Activated T-cell treated with anti-CD3 and anti-CD28 coated beads, Interleukin-2, amount 50 U/mL, for 1 hour (primary cell): ENCODE results near the gene COL27A1.
"Not testable (repeated sequence)": the region's sequence is repeated elsewhere in the genome, so short reads cannot be mapped to it uniquely, and the experiment has no call there.

Experiments used
- DNase-seq: peaks from one replicate; pipeline ENCODE4 v3.0.0-alpha.2; 2020

The COL27A1 gene

DNA sequence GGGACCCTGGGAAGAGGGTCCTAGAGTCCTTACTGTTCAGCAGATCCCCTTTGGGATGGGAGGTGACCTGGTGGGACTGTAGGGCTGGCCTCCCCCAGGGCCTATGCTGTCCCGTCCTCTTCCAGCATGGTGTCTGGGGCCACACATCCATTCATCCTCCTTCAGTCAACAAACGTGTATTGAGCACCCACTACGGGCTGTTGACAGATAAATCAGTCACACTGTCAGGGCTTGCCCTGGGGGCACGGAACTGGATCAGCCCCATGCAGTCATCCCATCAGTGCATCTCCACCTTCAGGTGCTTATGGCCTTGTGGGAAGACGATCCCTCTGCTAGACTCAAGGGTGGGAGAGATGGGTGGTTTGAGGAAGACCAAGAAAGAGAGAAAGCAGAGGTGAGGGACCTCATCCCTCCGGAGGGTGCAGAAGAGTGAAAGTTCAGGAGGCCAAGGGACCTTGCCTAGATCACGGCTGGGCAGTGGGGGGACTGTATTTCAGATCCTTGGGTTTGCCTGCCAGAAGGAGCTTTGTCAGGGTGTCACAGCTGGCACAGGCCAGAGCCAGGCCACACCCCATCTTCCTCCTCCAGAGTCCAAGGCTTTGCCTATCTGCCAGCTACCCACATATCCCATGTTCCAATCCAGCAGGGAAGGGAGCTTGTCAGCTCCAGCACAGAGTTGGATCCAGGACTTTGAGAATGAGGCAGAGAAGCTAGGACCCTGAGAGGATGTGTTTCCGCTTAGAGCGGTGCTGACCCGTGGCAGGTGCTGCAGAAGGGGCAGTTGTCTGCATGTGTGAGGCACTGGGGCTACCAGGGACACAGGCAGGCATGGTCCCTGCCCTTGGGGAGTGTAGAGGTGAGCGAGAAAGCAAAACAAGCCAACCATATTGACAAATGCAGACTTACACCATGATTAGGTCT lies 30.5 kb downstream of the COL27A1 start:
- DNase-seq = no peak

DNA sequence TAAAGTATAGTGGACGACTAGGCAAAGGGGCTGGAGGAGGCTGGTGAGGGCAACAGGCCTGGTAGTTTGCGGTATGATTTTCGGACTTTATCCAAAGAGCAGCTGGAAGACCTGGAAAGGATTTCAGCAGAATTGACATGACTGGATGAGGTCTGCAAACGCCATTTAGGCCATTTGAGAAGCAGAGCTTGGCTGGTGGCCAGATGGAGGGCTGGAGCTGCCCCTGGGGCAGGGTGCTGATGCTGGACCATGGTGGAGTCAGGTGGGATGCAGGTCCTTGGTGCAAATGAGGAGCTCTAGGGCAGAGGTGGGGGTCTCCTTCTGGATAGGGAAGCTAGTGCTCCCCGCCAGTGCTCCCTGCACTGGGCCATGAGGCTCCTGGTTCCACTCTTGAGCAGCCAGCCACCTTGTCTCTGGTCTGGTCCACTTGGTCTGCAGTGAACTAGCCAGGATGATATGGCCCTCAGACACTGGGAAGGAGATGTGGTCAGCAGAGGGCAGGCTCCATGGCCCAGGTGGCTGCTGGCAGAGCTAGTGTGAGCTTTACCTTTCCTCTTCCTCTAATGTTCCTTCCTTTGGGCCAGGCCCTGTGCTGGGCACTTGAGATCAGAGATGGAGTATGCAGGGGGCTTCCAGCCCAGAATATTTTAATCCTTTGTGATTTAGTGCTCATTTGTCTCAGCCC lies 31.4 kb downstream of the COL27A1 start:
- DNase-seq = no peak

DNA sequence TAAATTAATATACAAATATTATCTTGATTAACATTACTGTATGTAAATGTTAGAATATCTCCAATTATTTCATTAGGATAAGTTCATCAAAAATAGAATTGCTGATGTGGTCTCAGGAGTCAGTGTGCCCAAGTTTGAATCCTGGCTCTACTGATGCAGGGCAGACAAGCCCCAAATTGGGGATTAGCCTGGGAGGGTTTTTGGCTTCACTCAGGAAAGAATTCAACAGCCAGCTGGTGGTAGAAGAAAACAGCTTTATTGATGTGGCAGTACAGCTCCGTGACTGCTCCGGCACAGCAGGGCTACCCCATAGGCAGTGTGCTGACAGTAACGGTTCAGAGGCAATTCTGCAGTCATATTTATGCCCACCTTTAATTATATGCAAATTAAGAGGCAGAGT lies 32.5 kb downstream of the COL27A1 start:
- no peak for DNase-seq

DNA sequence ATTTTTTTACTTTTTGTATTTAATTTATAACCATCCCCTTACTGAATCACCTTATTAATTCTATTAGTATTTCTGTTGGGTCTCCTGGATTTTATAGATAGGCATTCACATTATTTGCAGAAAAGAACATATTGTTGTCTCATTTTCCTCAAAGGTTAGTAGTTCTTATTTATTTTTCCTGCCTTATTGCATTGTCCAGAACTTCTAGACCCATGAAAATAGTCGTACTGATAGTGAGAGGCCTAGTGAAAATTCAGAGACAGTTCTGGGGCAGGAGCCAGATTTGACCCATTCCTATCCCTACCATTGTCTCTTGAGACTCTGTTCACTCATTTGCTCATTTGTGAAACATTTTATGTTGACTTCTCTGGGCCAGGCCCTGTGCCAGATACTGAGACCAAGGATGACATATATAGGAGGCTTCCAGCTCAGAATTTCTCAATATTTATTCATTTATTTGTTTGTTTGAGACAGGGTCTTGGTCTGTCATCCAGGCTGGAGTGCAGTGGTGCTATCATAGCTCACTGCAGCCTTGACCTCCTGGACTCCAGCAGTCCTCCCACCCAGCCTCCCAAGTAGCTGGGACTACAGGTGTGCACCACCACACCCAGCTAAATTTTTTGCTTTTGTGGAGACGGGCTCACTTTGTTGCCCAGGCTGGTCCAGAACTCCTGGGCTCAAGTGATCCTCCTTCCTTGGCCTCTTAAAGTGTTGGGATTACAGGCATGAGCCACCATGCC lies 34.7 kb downstream of the COL27A1 start:
- no peak for DNase-seq

DNA sequence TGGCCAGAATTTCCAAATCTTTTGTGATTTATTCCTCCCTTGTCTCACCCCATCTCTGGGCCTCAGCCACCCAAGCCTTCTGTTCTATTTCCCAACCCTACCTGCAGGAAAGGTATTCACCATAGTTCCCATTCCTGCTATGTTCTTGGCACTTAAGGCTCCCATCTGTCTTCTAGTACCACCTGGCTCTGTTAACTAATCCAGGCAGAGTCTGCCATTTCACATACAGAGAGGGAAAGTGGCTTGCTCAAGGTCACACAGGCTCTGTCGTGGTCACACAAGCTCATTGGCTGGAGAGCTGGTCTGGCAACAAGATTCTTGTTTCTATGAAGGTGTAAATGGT lies 35.2 kb downstream of the COL27A1 start:
- no peak for DNase-seq

DNA sequence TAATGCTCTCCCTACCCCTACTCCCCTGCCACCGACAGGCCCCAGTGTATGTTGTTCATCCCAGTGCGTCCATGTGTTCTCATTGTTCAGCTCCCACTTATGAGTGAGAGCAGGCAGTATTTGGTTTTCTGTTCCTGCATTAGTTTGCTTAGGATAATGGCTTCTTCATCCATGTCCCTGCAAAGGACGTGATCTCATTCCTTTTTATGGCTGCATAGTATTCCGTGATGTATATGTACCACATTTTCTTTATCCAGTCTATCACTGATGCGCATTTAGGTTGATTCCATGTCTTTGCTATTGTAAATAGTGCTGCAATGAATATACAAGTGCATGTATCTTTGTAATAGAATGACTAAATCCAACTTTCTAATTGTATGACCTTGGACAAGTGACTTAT lies 36.1 kb downstream of the COL27A1 start:
- DNase-seq = not testable (repeated sequence)

DNA sequence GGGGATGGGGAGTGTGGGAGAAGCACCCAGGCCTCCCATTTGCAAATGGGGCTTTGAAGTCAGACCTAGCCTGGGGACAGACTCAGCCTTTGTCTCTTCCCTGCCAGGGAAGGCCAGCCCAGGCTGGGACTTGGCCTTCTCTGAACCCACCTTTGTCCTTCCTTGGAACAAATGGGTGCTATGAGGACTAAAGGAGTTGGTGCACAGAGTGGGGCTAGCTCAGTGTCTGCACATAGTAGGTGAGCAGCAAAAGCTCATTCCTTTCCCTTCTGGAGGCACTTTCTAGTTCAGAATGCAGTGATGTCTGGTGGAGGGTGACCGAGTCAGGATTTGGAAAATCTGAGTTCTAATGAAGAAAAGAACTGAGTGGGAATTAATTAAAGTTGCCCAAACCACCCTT lies 37.2 kb downstream of the COL27A1 start:
- DNase-seq = no peak

DNA sequence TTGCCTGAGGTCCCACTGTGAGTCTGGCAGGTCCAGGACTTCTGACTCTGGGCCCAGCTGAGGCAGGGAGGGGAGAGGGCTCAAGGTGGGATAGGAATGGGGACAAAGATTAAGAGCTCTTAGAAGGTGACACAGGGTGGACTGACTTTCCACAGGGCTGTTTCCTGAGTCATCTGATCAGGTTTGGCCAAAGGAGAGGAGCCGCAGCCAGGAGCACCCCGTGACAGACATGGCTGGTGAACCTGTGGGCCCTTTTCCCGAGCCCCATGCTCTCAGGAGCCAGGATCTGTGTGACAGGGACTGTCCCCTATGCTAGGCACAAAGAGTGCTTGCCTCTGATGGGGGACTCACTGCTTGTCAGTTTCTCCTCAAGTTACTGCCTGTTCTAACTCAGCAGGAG lies 37.8 kb downstream of the COL27A1 start:
- no peak for DNase-seq

DNA sequence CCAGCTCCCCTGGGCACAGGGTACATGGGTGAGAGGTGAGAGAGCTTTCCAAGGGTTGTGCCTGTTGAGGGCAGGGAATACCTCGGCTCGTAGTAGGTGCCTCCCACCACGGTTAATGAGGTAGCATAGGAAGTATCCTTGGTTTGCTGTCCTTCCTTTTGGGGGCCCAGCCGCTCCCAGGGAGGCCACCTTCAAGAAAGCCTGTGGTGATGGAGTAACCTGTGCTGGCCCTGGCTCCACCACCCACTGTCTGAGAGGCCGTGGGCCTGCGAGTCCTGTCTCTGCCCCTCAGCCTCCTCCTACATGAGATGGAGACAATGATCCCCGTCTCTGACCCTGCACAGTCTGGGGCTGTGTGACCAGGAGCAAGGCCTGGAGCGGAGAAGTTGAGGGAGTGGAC lies 40.8 kb downstream of the COL27A1 start:
- DNase-seq = no peak

DNA sequence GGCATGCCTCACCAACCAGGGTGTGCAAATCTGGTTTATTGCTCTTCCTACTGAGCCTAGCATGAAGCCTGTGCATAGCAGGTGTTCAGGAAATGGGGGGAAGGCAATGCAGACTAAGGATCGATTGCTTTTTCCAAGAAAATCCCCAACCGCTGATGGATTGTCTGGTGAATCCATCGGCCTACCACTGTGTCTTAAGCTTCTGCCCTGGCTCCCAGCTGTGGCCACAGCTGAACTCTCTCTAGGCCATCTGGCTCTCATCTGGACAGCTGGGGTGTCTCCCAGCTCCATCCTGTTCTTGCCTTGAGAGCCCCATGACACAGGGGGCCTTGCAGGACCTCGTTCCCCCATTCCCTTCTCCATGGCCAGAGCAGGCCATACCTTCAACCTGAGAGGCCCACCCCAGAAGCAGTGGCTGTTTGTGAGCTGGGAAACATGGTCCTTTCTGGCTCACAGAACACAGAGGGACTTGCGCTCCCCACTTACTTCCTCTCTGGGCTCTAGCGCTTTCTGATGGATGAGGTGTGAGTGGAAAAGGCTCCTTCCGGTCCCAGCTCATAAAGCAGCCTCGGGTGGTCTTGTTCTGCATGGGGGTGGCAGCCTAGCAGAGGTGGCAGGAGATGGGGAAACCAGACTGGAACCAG lies 41.8 kb downstream of the COL27A1 start:
- DNase-seq = no peak

DNA sequence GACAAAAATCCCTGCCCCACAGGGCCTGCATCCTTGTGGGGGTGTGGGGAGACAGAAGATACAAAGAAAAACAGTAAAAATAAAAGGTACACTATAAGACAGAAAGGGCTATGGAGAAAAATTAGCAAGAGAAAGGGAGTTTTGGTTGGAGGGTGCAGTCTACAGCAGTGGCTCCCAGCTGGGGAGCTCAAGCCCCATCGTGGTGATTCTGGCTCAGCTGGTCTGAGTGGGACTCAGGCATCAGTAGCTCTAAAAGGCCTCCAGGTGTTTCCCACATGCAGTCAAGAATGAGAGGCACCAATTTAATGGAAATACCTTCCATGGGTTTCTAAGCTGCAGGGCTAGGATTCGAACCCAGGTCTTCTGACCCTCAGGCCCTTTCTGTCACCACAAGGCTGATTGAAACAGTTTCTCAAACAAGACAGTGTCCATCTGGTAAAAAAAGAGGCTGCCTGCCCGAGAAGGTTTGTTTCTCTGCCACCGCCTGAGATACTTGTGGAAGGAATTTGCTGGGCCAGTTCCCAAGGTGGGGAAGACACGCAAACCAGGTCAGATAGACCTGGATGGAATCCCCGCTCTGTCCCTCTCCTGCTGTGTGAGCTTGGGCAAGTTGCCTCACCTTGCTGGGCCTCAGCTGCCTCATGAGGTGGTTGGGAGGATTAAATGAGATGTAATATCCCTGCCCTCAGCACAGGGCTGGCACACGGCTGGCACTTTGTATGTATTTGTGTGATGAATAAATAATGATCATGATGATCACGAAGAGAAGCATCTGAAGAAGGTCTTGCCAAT lies 43.1 kb downstream of the COL27A1 start:
- DNase-seq = no peak

DNA sequence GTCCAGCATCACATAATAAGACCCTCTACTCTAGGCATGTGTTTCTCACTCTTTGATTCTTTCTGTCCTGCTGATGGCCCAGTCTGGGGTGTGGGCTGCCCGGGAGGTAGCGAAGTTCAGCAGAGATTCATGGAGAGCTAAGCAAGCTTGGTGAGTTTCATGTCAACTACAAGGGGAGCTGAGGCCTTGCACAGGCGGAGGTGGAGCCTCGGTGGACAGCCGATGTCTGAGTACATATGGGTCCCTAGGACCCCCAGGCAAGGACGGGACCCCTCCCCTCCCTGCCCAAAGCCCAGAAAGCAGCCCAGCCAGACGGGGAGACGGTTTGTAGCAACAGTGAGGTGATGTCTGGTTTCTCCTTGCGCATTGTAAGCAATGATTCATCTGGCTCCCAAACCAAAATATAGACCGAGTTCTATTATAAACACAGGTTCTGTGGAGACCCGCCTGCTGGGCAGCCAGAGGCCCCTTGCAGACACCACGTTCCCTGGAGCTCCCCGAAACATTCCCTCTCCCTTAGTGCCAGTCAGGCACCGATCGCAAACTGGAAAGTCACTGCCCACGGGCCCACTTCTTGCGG lies 45.5 kb downstream of the COL27A1 start:
- DNase-seq = no peak

DNA sequence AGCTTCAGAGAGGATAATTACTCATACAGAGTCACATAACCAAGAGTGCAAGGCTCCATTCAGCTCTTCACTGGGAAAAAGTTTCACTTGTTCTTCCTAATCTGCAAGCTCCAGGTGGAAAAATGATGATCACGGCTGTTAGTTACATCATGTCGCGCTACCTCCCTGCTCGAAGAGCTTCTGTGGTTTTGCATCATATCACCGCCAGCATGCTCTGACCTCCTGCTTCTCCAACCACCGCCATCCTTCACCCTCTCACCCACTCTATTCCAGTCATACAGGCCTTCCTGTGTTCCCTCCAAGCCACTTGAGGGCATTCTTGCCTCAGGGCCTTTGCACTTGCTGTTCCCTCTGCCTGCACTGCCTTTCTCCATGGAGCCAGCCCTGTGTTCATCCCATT lies 47.1 kb downstream of the COL27A1 start:
- DNase-seq = no peak

DNA sequence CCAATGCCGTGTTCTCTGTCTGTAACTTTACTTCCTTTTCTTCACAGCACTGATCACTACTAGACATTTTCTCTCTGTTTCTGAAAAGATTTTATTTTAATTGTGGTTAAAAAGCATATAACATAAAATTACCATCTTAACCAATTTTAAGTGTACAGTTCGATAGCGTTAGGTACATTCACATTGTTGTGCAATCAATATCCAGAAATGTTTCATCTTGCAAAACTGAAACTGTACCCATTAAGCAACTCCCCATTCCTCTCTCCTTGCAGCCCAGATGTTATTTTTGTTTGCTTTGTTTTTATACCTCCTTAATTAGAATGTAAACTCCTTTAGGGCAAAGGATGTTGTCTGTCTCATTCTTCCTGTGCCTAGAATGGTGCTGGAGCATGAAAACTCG lies 47.5 kb downstream of the COL27A1 start:
- no peak for DNase-seq

DNA sequence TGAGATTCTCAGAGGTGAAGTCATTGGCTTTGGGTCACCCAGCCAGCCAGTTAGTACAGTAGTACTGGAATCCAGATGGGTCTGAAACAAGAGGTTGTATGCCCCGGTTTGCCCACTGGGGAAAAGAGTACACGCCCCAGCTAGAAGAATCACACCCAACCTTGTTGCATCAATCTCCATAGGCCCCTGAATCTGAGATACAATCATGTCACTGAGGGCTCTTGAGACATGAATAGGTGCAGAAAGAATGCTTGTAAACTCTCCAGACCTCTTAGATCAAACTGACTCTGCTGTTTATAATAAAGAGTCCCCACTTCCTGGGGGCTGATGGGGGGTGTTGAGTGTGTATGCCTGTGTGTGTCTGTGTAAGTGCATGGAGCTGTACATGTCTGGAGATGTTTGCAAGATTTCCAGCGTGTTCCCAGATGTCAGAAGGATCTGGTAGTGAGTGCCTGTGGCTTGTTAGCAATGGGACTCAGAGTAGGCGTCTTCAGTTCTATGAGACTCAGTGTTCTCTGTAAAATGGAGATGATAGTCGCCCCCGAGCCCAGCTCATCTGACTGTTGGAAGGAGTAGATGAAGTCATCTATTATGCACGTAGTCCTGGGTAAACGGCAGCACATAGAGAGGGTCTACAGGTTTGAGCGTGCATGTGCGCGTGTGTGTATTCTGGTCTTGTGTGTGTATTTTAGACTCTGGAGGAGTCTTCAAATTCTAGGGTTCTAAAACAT lies 48.2 kb downstream of the COL27A1 start:
- DNase-seq = no peak

DNA sequence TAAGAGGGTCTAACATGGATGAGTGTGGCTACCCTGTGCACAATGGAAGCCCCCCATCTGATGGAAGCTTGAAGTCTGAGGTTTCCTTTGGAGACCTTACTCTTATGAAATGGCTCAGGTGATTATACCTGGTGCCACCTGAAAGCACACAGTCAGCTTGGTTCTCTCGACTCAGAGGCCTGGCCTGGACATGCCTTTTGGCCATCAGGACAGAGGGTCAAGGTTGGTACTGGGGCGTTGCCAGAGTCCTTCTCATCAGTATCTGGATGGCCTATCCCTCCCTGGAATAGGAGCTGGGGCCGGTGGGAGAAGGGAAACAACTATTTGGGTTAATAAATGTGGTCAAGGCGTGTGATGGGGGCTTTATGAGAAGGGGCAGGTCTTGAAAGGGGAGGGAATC lies 48.9 kb downstream of the COL27A1 start:
- no peak for DNase-seq

DNA sequence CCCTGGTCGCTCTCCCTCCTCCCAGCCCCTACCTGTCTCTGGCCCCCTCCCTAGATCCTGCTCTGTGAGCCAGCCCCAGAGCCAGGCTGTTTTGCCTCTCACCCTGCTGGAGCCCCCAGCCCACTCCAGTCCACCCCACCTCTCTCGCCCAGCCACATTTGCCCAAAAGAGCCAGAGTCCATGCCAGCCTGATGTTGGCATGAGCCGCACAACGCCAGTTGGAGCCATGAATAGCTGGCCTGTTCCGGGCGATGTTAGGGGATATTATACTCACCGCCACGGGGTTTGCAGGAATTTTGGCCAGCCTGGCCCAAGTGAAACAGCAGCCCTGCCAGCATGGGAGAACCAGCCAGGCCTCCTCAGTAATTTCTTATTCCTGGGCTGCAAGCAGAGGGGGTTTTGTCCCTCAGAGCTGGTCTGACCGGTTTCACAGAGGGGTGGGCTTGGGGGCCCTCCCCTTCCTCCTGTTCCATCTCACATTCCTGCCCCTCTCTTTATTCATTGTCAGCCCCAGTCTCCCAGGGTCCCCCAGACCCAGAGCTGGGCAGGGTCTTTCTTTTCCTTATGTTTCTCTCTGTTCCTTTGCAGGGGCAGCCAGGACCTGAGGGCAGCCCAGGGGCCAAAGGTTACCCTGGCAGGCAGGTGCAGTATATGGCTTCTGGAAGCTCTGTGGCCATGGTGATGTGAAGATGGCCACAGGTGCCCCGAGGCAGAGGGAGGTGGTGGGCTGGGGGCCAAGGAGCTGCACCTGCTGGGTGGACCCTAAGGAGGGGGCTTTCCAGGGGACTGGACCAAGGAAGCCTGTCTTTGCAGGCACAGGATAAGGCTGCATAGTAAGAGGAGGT lies 50.1 kb downstream of the COL27A1 start:
- DNase-seq = no peak

DNA sequence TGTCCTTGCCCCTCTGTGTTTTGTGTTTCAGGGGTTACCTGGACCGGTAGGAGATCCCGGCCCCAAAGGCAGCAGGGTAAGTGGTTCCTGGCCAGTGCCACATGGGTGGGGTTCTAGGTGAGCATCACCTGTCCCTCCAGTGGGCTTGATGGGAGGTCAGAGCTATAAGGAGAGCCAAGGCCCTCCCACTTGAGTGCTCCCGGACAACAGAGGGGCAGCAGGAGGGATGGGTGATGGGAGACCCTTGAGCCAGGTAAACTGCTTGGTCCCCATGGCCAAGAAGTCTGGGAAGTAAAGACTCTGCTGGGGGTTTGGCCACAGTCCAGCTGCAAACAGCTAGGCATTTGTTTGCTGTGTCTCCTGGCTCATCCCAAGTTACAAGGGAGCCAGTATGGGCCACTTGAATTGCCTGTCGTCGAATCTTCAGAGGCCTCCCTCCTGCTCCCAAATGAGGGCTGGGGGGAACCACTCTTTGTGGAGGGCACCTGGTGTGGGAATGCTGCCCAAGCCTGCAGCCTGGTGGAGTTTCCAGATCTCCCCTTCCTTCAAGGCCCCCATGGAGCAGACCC lies 51.0 kb downstream of the COL27A1 start:
- DNase-seq = no peak

DNA sequence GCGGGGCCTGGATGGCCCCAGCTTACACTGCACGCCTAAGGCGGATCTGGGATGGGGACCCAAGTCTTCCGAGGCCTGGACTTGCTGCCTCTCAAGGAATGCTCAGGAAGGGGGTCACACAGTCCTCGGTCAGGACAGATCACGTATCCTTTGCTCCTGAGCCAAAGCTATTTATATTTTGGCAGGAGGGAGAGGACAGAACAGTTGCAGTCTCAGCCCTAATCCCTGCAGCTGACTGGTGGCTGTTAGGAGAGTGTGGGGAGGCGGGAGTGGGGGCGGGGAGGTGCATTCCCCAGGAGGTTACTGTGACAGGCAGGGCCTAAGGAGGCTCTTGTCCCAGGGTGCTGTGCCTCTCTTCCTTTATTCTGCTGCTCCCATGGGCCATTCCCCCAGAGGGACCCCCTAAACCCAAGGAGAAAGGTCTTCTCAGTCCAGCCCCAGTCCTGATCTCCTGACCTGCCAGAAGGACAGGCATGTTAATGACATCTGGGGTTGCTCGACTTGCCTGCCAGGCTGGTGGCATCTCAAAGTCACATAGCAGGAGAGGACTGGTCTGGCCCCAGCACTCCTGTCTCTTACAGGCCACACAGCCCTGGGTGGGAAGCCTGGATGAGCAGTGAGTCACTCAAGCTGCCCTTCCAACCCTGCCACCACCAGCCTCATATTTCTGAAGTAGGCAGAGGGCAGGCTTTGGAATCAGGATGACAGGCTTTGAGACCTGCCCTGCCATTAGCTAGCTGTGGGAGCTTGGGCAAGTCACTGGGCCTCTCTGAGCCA lies 51.9 kb downstream of the COL27A1 start:
- no peak for DNase-seq
